Measurements from ENCODE around the gene CFAP157.

DNA sequence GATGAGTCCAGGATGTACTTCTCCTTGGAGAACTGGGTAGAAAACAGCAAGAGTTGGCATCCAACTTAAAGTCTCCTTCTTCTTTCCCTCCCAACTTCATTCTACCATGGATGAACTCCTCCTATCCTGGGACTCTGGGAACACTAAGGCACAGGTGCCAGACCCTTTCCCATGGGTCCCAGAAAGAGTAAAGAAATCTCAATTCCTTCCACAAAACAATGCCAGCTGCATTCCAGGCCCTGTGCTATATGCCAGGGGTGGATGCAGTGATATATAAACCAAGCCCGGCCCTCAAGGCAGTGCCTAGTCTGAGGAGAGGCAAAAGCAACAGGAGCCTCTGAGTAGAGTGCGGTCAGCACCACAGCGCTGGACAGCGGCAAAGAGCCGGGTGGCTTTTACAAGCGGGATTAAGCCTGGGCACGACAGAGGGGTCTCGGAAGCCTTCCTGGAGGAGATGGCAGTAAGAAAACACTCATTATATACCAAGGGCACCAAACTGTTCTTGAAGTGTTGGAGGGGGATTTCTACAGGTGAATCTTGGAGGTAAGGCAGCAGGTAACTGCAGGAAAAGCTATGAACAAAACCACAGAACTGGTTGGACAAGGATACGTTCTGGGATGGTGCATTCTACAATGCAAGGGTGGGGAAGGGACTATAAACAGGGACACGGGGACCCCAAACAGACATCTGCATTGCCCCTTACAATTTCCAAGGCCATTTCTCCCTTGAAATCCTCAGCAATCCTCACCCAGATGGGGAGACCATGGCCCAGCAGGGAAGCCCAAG, 44.7 kb downstream of the CFAP157 start:
- TF ChIP-seq, protein P1, sequence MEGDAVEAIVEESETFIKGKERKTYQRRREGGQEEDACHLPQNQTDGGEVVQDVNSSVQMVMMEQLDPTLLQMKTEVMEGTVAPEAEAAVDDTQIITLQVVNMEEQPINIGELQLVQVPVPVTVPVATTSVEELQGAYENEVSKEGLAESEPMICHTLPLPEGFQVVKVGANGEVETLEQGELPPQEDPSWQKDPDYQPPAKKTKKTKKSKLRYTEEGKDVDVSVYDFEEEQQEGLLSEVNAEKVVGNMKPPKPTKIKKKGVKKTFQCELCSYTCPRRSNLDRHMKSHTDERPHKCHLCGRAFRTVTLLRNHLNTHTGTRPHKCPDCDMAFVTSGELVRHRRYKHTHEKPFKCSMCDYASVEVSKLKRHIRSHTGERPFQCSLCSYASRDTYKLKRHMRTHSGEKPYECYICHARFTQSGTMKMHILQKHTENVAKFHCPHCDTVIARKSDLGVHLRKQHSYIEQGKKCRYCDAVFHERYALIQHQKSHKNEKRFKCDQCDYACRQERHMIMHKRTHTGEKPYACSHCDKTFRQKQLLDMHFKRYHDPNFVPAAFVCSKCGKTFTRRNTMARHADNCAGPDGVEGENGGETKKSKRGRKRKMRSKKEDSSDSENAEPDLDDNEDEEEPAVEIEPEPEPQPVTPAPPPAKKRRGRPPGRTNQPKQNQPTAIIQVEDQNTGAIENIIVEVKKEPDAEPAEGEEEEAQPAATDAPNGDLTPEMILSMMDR (IDR thresholded peaks at IDR 0.05), result no peak
- no peak for TF ChIP-seq POLR2A (IDR thresholded peaks at IDR 0.05)
